ENCODE data around the gene KRTAP1-5.
"Not testable (repeated sequence)": the region's sequence is repeated elsewhere in the genome, so short reads cannot be mapped to it uniquely, and the experiment has no call there.

Gene KRTAP1-5

GRCh38 chr17:41002814-41003213 is 24.2 kb downstream of the KRTAP1-5 start:
- DNase-seq: no peak

- DNase-seq: no peak
Observed at GRCh38 chr17:41001795-41002194, 25.2 kb downstream of the KRTAP1-5 start.

- not testable (repeated sequence) for DNase-seq
Observed at GRCh38 chr17:40999563-40999962, 27.4 kb downstream of the KRTAP1-5 start, which contains the start of gene KRTAP3-2. Gene KRTAP3-2, minus strand, starts transcription at chr17:40999906. Its CDS starts 53 bp downstream, at chr17:40999853.

- no peak for DNase-seq
Observed at GRCh38 chr17:40997361-40997760, 29.6 kb downstream of the KRTAP1-5 start.

GRCh38 chr17:40996829-40997228 is 30.2 kb downstream of the KRTAP1-5 start:
- DNase-seq: no peak

GRCh38 chr17:40995116-40995515 is 31.9 kb downstream of the KRTAP1-5 start:
- no peak for DNase-seq

GRCh38 chr17:40993839-40994238 is 33.2 kb downstream of the KRTAP1-5 start, which contains the start of gene KRTAP3-3:
Gene KRTAP3-3, minus strand, starts transcription at chr17:40994164. Its CDS starts 67 bp downstream, at chr17:40994097.
- no peak for DNase-seq

GRCh38 chr17:40993084-40993483 is 33.9 kb downstream of the KRTAP1-5 start:
- DNase-seq: no peak

- DNase-seq: no peak
Observed at GRCh38 chr17:40992666-40993065, 34.3 kb downstream of the KRTAP1-5 start.

GRCh38 chr17:40986920-40987319 is 40.1 kb downstream of the KRTAP1-5 start:
- no peak for DNase-seq

GRCh38 chr17:40984226-40984625 is 42.8 kb downstream of the KRTAP1-5 start, which contains the start of gene KRT40:
Gene KRT40, minus strand, starts transcription at chr17:40984326. Its CDS starts 53 bp downstream, at chr17:40984273.
- no peak for DNase-seq

GRCh38 chr17:40981115-40981514 is 45.9 kb downstream of the KRTAP1-5 start:
- no peak for DNase-seq

- no peak for DNase-seq
Observed at GRCh38 chr17:40980596-40980995, 46.4 kb downstream of the KRTAP1-5 start.

GRCh38 chr17:40980117-40980516 is 46.9 kb downstream of the KRTAP1-5 start:
- no peak for DNase-seq

- DNase-seq: no peak
Observed at GRCh38 chr17:40978575-40979151, 48.3 kb downstream of the KRTAP1-5 start.
